GM18519 (cell line): Measurements from ENCODE around the gene AURKAIP1.

ENCODE experiments used
- ATAC-seq: cut with Tn5 transposase; IDR thresholded peaks from one replicate; pipeline ENCODE4 v1.9.1; 2021; ENCODE audit warnings: mild to moderate bottlenecking, moderate library complexity; ENCODE audit not compliant: unreplicated experiment, low FRiP score

The AURKAIP1 gene

DNA sequence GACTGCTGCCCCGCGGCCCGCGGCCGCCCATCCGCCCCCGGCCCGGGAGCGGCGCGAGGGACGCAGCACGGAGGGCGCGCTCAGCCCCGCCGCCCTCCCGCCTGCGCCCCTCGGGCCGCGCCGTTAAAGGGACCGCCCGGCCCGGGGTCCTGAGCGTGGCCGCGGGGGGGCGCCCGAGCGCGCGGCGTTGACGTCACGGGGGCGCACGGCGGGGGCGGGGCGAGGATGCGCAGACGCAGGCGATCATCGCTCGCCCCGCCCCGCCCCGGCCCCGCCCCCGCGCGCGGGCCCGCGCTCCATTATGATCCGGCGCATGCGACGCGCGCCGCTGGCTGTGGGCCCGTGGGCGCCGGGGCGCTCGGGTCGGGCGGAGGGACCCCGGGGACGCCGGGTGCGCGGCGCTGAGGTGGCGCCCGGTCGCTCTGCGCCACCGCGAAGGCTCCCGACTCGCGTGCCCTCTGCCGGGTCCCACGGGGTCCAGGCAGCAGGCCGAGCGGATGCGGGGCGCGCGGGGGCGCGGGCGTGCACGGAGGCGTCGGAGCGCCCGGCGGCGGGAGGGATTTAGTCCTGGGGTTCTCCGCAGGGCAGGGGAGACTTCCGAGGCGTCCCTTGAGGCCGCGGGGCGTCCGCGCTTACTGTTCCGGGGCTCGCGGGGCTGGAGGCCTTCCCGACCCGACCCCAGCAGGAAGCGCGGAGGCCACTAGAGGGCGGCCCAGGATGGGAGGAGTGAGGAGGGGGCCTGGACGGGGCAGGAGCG lies 25.6 kb downstream of the AURKAIP1 start, which contains the start of gene DVL1:
TSS of gene DVL1 (minus strand) at position 163 of the 757 bp plus-strand sequence. CDS start 353 bp downstream, outside the sequence.
- peak; percentile 41 for ATAC-seq

GRCh38 chr1:1348420-1349255 lies 26.4 kb downstream of the AURKAIP1 start:
- no peak for ATAC-seq

- ATAC-seq: no peak
Measured at GRCh38 chr1:1347663-1348419, 27.2 kb downstream of the AURKAIP1 start.

DNA sequence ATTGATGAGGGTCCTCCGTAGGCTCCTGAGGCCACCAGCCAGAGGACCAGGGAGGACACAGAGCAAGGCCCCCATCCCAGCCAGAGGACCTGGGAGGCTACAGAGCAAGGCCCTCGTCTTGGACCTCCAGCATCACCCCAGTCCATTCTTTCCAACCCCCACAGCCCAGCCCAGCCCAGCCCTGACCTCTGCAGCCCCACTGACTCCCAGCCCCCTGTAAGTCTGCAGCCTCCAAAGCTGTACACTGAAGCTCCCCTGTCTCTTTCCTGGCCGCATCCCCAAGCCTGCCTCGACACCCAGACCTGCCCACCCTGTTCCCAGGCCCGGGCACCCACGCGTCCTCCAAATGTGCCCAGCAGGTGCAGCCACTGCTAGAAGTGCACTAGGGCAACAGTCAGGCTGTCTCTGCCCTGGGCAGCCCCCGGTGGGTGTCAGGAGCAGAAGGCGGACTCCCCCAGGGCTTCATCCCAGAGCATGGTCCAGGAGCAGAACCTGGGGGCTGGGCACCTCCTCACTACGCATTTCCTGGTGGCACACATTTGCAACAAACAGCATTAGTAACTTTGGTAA lies 27.9 kb downstream of the AURKAIP1 start:
- no peak for ATAC-seq

- no peak for ATAC-seq
Measured at GRCh38 chr1:1346501-1346890, 28.5 kb downstream of the AURKAIP1 start.

- ATAC-seq: no peak
Measured at GRCh38 chr1:1345860-1346500, 29.0 kb downstream of the AURKAIP1 start.

GRCh38 chr1:1345384-1345783 lies 29.6 kb downstream of the AURKAIP1 start:
- ATAC-seq: no peak

DNA sequence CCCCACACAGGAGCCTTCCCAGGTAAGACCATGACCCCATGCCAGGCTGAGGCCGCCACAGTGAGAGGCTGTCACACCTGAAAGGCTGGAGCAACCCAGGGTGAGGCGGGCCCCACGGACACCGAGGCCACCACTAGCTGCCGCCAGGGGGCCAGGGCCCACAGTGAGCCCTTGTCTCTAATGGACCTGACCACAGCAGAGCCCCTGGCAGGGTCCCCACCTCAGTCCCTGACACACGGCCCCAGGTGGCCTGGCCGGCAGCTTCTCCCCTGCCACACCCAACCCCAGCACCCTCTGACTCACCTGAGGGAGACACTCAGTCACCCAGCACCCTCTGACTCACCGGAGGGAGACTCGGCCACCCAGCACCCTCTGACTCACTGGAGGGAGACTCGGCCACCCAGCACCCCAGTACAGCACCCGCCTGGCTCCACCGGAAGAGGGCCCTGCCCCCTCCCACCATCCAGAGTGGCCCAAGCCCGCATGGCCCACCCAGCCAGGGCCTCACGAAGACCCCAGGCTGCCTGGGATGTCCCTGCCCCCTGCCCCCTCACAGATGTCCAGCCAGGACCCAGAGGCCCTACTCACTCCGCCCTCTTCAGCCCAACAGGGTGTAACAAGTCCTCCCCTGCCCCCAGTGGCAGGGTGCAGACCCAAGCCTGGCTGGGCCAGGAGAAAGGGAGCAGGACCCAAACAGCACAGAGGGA lies 30.2 kb downstream of the AURKAIP1 start:
- ATAC-seq: no peak

DNA sequence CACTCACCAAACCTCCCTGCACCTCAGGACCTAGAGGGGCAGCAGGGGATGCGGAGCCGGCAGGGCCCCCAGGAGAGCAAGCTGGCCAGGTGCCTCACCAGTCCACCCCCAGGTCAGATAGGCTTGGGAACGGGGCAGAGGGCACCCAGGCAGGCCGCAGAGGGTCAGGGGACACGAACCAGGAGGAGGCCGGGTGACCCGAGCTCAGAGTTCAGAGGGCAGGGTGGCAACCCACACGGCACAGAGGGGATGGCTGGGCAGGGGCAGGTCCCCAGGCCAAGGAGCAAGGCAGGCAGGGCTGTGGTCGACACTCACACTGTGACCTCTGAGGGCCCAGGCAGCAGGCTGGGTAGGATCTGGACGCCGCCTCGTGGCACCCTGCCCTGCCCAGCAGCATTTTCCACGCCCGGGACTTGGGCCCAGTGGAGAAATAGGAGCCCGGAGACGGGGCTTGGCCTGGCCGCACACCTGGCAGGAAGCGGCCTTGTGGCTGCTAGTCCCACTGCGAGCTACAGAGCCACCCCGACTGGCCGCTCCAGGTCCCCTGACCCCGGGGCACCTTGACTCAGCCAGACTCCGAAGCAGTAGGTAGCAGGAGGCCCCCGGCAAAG lies 31.1 kb downstream of the AURKAIP1 start:
- no peak for ATAC-seq

DNA sequence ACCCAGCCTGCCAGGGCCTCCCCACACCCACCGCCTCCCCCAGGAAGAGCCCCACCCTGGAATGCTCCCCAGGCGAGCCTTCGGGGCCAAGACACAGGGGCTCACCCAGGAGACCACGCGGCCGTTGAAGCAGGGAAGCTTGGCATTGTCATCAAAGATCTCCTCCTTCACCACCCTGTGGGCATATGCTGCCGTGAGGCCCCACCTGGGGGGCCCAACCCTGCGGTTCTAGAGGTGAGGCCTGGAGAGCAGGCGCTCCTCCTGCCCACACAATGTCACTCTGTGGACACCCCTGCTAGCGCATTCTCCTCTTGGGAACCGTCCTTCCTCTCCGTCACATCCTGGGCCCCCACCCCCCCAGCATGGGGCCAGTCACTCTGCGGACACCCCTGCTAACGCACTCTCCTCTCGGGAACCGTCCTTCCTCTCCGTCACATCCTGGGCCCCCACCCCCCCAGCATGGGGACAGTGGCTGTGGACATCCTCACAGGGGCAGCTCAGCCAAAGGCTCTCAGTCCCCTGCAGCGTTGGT lies 32.4 kb downstream of the AURKAIP1 start:
- ATAC-seq: no peak

GRCh38 chr1:1342061-1342562 lies 32.9 kb downstream of the AURKAIP1 start:
- ATAC-seq: no peak

DNA sequence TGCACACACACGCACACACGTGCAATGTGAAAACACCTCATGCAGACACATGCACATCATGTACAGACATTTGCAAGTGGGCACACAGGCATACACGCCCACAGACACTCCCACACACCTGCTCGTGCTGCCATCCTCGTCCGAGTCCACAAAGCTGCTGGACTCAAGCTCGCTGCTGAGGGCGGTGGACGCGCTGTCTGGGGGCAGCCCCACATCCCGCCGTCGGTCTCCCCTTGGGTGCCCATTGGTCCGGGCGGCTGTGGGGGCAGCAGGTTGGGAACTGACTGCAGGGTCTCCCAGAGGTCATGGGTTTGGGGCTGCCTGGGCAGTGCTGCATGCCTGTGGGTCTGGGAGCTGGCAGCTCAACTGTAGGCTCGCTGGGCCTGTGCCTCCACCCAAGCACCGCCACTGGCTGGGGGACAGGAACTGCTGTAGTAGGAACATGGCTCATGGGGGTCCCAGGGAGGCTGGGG lies 33.4 kb downstream of the AURKAIP1 start:
- no peak for ATAC-seq

- no peak for ATAC-seq
Measured at GRCh38 chr1:1340791-1341548, 34.0 kb downstream of the AURKAIP1 start.

GRCh38 chr1:1340185-1340584 lies 34.8 kb downstream of the AURKAIP1 start:
- ATAC-seq: no peak

DNA sequence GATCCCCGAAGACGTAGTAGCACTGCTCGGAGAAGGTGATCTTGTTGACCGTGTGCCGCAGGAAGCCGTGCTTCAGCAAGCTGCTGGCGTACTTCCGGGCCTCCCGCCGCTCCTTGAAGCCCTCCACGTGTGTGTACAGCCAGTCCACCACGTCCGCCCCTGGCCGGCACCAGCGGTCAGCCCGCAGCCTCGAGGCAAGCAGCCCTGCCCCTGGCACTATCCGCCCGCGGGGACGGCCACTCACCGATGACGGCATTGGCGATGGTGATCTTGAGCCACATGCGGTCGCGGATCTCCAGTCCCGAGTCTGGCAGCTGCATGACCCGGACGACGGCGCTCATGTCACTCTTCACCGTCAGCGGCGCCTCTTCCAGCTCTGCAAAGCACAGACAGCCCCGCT lies 36.7 kb downstream of the AURKAIP1 start:
- no peak for ATAC-seq

GRCh38 chr1:1337793-1338147 lies 37.2 kb downstream of the AURKAIP1 start:
- no peak for ATAC-seq

- no peak for ATAC-seq
Measured at GRCh38 chr1:1336931-1337792, 37.8 kb downstream of the AURKAIP1 start.
